SKM-1 (cell line): ENCODE measurements around the gene RPF1.
"Not testable (repeated sequence)": the region's sequence is repeated elsewhere in the genome, so short reads cannot be mapped to it uniquely, and the experiment has no call there.

Source experiments
- DNase-seq: peaks from one replicate; lab custom pipeline; 2025; ENCODE audit not compliant: unreplicated experiment; lab: John Stamatoyannopoulos, UW

The RPF1 gene, protein sequence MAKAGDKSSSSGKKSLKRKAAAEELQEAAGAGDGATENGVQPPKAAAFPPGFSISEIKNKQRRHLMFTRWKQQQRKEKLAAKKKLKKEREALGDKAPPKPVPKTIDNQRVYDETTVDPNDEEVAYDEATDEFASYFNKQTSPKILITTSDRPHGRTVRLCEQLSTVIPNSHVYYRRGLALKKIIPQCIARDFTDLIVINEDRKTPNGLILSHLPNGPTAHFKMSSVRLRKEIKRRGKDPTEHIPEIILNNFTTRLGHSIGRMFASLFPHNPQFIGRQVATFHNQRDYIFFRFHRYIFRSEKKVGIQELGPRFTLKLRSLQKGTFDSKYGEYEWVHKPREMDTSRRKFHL

DNA sequence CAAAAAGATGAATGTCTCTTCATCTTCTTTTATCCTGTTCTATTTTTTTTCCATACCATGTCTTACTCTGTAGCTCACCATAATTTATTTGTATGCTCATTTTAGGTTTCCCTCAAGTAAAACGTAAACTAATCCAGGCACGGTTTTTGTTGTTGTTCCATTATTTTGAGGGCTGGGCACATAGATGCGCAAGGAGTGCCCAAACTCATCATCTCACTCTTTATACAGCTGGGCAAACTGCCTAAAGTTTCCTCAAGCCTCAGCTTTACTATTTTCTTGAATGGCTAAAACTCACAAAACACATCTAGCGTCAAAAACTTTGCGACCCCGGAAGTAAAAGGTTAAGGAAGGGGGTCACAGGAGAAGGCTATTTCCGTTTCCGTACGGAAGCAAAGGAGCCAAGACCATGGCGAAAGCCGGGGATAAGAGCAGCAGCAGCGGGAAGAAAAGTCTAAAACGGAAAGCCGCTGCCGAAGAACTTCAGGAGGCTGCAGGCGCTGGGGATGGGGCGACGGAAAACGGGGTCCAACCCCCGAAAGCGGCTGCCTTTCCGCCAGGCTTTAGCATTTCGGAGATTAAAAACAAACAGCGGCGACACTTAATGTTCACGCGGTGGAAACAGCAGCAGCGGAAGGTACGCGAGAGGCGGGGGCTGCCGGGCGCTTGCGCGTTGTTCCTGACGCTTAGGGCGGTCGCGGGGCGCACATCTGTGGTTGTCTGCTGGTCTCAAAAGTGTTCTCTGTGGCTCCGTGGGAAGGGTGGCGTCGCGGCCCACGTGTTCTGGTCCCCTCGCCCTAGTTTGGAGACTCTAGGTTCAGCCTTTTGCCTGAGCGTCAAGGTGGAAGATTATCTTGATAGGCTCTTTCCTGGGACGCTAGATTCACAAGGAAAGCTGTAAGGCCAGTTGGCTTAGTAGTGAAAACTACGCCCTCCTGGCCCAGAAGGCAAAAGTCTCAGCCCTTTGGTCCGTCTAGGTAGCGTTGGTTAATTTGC, at the start of gene RPF1:
Gene RPF1, plus strand, starts transcription at position 391 of the 993 bp plus-strand sequence. Its CDS starts 16 bp downstream, at position 407.
- peak; percentile 51 for DNase-seq

DNA sequence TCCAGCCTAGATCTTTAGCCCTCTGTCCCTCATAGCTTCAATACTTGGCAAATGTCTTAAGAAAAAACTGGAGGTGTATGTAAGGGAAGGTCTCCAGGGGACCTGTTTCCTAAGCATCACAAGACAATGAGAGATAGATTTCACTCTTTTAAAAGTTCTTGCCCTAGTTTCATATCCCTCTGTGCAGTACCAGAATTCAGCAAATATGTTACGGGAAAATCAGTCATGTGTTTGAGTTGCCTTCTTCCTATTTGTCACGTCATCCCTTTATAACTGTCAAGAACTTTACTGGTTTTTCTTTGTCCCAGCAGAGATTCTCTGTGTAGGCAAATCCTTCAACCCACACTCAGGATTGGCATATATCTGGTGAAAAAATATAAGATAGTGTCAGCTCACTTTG, 48.5 kb upstream of the RPF1 start:
- no peak for DNase-seq

DNA sequence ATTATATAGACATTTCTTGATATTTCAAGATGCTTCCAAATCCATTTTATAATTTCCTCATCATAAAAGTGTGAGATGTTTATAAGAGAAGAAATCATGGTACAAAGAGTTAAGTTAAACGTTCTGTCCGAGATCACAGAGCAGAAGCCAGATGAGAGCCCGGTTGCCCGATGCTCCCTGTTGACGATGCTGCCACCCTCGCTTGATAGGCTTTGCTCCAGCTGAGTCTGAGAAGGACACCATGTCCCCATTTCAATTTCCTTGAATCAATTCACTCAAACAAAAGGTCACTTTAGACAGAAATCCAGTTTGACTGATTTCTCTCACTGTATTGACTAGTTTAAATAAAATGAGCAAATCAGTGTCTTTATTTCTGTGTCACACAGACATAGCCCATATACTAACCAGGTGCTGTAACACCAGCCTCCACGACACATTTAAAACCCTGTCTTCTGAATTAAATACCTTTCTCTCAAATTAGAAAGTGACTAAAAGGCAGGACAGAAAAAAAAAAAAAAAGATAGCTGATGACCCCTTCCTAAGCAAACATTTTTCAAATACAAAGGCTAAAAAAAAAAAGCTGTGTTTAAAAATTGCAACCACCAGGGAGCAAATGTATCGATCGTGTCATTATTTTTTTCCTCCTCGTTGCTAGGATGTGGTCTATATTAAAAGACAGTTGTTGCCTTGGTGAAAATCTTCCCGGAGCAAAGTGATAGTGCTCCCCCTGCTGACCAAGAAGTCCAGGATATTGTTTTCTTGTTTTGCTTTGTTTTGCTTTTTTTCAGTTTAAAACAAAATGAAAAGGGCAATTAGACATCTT, 45.6 kb upstream of the RPF1 start:
- peak; percentile 67 for DNase-seq

DNA sequence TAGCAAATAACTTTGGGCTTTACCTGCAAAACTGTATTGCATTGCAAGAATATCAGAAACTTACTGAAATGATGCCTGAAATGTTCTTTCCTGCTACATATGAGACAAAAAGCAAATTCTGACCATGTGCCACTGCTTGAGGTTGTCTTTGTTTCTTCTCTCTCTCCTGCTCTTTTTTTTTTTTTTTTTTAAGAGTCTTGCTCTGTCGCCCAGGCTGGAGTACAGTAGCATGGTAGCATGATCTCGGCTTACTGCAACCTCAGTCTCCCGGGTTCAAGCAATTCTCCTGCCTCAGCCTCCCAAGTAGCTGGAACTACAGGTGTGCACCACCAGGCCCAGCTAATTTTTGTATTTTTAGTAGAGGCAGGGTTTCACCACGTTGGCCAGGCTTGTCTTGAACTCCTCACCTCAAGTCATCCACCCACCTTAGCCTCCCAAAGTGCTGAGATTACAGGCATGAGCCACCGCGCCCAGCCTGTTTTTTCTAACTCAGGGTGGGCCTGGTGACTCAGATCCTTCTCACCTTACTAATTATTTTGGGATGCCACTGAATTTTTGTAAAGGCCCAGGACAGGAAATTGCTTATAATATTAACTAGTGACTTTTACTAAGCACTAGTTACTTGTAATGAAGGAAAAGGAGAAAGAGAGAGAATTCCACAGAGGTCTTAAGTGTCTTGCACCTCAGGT, 44.8 kb upstream of the RPF1 start:
- no peak for DNase-seq

DNA sequence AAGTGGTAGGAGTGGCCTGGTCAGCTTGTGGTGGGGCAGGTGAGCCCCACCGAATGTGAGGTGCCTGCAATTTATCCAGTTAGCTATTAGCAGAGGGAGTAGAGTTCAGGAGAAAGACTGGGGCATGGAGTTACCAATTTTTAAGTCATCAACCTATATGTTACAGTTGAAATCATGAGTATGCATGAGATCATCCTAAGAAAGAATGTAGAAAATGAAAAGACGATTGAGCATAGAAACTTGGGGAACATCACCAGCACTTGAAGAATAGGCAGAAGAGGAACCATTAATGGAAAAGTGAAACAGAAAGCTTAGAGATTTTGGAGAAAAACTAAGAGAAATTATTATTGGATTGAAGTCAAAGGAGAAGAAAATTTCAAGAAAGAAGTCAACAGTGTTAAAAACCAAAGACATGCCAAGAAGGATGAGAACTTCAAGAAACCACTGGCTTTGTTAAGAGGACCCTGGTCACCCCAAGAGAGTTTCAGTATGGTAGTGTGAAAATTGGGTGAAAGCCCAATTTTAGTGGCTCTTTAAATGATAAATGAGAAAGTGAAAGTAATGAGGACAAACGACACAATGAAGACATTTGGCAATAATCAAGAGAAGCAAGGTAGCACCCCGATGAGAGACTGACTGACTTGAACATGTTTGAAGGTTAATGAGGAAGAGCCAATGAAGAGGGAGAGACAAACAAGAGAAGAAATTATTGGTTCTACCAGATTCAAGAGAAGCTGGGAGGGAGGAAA, 44.1 kb upstream of the RPF1 start:
- DNase-seq = no peak

DNA sequence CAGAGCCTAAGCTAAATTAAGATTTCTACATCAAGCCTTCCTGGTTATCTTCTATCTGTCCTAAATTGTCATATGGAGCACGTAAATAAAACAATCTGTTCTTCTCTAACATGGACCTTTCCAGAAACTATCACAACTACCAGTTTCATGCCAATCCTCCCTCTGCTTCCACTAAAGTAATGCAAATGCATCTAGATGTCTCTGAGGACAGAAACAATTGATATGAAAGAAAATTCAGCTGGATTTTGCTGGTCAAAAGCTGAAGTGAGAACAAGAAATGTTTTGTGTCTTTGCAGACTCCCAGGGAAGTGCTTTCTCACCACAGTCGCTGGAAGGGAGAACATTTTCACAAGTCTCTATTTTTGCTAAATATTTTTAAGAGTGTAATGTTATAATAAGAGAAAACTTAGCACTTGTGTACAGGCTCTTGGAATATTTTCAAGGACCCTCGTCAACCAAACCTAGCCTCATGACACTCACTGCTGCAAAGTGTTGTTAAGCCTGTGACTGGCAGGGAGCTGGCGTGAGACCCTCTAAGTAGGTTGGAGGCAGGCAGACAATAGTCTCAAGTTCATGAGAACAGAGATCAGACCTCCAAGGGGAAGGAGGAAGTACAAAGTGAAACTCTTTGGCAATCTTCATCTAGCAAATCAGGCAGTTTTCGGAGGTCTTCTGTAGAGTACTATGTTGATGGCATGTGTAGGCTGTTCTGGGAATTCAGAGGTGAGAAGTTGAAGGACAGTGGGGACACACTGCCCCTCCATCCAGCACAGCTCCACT, 42.0 kb upstream of the RPF1 start:
- peak; percentile 66 for DNase-seq

DNA sequence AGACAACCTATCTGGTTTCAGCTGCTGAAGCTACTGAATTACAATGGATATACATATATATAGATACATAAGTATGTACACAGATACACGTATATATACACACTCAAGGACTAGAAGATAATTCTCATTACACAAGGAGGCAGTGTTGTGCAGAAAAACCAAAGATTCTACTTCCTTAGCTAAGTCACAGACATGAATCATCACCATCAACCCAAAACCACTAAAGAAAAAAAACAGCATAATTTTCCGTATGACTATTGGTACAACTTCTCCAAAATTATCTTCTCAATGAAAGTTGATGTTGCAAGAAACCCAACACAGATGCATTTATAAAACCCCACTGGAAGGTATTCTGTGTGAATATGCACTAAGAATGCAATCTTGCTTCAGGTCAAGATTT, 36.8 kb upstream of the RPF1 start:
- DNase-seq = peak; percentile 74

DNA sequence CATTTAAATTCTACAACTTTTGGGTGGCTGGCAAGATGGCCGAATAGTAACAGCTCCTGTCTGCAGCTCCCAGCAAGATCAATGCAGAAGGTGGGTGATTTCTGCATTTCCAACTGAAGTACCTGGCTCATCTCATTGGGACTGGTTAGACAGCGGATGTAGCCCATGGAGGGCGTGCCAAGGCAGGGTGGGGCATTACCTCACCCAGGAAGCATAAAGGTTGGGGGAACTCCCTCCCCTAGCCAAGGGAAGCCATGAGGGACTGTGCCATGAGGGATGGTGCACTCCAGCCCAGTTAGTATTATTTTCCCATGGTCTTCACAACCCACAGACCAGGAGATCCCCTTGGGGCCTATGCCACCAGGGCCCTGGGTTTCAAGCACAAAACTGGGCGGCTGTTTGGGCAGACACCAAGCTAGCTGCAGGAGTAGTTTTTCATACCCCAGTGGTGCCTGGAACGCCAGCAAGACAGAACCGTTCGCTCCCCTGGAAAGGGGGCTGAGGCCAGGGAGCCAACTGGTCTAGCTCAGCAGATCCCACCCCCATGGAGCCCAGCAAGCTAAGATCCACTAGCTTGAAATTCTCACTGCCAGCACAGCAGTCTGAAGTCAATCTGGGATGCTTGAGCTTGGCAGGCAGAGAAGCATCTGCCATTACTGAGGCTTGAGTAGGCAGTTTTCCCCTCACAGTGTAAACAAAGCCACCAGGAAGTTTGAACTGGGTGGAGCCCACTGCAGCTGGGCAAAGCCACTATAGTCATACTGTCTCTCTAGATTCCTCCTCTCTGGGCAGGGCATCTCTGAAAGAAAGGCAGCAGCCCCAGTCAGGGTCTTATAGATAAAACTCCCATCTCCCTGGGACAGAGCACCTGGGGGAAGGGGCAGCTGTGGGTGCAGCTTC, 36.1 kb upstream of the RPF1 start:
- DNase-seq = not testable (repeated sequence)

DNA sequence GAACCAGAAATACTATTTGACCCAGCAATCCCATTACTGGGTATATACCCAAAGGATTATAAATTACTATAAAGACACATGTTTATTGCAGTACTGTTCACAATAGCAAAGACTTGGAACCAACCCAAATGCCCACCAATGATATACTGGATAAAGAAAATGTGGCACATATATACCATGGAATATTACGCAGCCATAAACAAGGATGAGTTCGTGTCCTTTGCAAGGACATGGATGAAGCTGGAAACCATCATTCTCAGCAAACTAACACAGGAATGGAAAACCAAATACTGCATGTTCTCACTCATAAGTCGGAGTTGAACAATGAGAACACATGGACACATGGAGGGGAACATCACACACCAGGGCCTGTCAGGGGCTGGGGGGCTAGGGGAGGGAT, 30.4 kb upstream of the RPF1 start:
- DNase-seq = not testable (repeated sequence)

DNA sequence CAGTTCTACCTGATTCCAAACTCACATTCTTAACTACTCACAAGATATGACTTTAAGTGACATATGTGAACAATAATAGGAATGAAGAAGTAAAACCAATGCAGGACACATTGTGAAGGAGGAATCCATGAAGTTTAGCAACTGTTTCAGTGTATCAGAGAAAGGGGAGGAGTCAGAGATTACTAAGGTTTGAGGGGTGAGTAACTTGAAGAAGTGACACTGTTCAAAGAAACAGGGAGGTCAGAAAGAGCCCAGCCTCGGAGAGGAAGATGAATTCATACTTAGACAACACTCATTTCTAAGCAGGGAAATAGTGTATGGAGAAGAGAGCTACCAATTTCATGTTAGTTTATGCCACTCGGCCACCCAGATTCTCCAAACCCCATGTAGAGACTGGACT, 28.2 kb upstream of the RPF1 start:
- no peak for DNase-seq

DNA sequence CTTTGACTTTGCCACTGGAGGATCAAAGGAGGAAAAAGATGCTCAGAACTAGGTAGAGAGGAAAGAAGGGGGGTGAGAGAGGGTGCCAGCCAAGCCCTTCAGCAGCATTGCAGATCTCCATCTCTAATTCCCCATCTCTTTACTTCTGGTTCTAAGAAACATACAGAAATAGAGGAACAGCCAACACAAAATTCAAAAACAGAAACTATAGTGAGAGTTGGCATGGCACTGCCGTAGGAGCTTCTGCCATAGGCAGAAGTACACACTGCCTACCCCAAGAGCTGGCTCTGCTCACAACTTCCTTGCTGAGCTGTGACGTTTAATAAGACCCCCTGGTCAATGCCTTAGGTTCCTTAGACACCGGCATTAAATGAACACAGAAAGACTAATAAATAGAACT, 26.6 kb upstream of the RPF1 start:
- DNase-seq = no peak

DNA sequence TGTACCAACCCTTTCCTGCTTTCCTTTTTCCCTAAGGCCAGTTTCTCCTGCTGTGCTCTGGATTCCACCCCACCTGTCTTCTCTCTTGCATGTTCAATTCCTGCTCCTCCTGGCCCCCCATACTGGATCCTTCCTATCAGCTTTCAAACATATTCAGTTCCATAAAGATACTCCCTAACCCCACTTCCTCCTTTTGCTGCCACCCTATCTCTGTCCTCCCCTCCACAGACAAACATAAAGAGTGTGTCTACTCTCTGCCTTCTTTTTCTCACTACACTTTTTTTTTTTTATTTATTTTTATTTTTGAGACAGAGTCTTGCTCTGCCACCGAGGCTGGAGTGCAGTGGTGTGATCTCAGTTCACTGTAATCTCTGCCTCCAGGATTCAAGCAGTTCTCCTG, 16.9 kb upstream of the RPF1 start:
- no peak for DNase-seq

DNA sequence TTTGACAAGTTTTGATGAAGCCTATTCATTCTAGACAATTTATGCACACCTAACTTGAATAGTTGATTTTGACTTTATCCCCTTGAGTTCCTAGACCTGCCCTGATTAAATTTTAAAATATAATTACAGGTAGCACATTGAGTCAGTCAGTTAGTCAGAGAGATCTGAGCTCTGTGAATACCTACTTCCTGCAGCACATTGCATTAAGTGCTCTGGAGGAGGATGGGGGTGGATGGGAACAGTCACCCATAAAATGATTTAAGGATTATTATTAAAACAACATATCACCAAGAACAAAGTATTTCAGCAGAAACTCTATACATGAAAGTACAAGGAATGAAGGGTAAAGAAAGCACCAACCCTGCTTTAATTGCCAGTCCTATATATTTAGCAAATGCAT, 11.8 kb upstream of the RPF1 start:
- DNase-seq = no peak

DNA sequence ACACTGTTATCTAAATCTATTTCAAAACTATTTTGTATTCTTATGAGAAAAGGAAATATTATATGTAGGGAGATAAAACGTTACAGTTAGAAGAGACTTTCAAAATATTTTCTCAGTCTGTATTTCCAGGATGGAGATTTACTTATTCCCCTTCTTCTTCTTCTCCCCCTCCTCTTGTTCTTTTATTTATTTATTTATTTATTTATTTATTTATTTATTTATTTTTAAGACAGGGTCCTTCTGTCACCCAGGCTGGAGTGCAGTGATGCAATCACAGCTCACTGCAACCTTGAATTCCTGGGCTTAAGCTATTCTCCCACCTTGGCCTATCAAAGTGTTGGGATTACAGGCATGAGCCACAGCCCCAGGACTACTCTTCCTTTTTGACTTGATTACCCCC, 2.8 kb upstream of the RPF1 start:
- DNase-seq = no peak

DNA sequence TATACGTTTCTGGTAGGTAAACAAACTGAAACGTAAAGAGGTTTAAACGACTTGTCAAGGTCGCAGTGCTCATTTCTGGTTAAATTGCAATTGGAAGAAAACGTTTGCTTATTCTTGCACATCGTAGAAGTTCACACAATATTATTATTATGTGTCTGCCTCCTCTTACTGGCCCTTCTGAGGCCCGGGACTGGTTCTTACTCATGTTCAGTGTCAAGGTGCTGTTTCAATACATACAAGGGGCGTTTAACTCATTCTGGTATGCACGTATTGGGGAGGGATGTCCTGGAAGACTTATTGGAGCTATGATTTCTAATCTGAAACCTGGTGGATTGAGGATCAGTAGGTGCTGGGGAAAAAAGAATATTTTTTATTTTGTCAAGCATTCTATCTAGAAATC, 932 bp downstream of the RPF1 start:
- no peak for DNase-seq

DNA sequence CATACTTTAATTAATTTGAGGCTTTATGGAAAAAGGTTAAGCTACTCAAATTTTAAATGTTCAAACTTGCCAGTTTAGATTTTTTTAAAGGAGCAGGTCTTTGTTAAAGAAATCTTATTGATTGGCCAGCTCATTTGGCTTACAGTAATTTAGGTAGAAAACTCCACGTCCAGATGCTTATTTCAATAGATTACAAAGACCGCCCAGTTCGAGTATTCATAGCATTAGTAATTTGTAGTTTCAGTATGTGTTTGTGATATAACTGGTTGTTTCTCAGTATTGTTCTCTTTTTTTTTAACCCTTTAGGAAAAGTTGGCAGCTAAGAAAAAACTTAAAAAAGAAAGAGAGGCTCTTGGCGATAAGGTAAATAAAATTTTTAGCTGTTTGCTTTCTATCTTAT, 1.6 kb downstream of the RPF1 start:
- DNase-seq = no peak

DNA sequence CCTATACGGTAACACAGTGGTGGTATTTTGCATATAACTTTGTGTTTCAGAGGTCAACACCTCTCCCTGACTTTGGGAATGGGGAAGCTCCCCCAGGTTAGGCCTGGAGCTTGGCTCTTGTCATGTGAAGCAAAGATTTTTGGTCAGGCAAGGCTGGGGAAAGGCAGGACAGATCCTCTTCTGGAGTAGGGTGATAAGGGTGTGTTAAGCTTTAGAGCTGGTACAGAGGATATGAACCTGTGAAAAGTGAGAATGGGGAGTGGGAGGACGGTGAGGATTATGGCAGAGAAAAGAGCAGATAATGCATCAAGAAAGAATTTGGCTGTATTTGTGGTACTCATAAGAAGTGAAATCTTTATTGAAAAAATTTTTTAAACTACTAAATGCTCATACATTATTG, 2.3 kb downstream of the RPF1 start:
- no peak for DNase-seq

DNA sequence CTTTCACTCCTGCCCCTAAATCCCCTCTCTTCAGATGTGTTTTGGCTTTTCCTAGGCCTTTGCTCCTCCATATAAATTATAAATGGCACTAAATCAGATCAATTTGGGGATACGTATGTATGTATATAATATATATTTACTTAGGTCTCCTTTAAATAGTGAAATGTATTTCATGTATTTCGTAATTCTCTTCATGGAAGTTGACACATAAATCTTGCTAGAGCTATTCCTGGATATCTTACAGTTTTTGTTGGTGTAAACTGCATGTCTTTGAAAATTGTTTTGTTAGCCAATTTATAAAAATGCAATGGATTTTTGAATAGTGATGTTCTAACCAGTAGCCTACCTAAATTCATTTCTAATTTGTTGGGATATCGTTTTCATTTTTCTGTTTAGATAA, 9.0 kb downstream of the RPF1 start:
- DNase-seq = no peak
